ENCODE data around the gene DPEP2.

The DPEP2 gene

DNA sequence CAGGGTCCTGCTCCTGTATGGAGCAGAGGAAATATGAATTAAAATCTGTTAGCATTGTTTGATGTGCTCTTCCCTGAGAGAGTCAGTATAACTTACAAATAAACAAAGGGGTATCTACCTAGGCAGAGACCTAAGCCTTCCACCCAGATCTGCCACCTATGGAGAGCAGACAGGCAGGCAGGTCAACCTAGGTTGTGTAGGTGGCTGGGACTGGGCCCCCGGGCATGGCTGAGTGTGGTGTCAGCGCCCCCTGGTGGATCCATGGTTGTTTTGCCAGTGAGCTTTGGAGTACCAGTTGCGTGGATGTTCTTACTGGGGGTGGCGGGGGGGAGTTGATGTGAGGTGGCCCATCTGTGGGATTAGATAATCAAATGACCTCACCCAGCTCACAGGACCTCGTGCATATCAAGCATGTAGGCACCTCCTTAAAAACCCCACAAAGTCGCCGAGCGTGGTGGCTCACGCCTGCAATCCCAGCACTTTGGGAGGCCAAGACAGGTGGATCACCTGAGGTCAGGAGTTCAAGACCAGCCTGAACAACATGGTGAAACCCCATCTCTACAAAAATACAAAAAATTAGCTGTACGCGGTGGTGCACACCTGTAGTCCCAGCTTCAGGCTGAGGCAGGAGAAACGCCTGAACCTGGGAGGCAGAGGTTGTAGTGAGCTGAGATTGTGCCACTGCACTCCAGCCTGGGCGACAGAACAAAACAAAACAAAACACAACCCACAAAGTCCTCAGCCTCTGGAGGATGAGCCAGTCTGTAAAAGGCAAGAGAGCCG is 41.4 kb upstream of the DPEP2 start:
- Histone ChIP-seq H3K4me1 (ENCODE audit: low read depth, poor library complexity, severe bottlenecking) (peaks cover 4% of the 10 kb centered on the region), H2AFZ (ENCODE audit: low read depth) (no peak overlapping the region), H3K79me2 (ENCODE audit: insufficient read depth, low read depth) (no peaks in the 10 kb centered on the region), H3K36me3 (ENCODE audit: insufficient read depth) (no peaks in the 10 kb centered on the region), H3K4me2 (no peak overlapping the region), H3K27me3 (ENCODE audit: insufficient read depth, low read depth) (no peaks in the 10 kb centered on the region), H3K9ac (no peak overlapping the region), H3K4me3 (IDR thresholded peaks at IDR 0.05; ENCODE audit: insufficient read depth, low read depth, low read length) (no peak overlapping the region), H3K27ac (no peak overlapping the region), H4K20me1 (ENCODE audit: insufficient read depth) (no peaks in the 10 kb centered on the region)
- TF ChIP-seq, protein P1, sequence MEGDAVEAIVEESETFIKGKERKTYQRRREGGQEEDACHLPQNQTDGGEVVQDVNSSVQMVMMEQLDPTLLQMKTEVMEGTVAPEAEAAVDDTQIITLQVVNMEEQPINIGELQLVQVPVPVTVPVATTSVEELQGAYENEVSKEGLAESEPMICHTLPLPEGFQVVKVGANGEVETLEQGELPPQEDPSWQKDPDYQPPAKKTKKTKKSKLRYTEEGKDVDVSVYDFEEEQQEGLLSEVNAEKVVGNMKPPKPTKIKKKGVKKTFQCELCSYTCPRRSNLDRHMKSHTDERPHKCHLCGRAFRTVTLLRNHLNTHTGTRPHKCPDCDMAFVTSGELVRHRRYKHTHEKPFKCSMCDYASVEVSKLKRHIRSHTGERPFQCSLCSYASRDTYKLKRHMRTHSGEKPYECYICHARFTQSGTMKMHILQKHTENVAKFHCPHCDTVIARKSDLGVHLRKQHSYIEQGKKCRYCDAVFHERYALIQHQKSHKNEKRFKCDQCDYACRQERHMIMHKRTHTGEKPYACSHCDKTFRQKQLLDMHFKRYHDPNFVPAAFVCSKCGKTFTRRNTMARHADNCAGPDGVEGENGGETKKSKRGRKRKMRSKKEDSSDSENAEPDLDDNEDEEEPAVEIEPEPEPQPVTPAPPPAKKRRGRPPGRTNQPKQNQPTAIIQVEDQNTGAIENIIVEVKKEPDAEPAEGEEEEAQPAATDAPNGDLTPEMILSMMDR (conservative IDR thresholded peaks at IDR 0.05; ENCODE audit: low read depth, low read length): peak; percentile 95

DNA sequence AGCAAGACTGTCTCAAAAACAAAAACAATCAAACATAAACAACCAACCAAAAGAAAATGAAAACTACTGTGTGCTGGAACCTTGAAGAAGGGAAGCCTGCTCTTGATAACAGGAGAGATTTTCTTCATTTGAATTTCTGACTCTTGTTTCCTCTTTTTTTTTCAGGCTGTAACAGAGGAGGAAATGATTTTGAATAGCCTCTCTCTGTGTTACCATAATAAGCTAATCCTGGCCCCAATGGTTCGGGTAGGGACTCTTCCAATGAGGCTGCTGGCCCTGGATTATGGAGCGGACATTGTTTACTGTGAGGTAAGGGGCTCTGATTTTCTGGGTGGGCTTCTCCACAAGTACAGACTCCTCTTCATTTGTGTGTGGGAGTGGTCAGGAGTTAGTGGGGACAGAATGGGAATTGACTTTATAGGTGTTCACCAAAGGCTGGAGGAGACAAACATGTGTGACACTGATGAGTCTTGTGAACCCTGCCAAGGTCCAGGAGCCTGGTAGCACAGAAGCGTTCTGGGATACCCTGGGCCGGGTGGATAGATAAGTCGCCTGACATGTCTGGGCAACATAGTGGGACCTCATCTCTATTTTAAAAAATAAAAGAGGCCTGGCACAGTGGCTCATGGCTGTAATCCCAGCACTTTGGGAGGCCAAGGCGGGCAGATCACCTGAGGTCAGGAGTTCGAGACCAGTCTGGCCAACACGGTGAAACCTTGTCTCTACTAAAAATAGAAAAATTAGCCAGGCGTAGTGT is 38.7 kb upstream of the DPEP2 start:
- Histone ChIP-seq H3K4me2 (no peak overlapping the region), H3K27ac (no peak overlapping the region), H3K4me3 (IDR thresholded peaks at IDR 0.05; ENCODE audit: insufficient read depth, low read depth, low read length) (no peak overlapping the region)

DNA sequence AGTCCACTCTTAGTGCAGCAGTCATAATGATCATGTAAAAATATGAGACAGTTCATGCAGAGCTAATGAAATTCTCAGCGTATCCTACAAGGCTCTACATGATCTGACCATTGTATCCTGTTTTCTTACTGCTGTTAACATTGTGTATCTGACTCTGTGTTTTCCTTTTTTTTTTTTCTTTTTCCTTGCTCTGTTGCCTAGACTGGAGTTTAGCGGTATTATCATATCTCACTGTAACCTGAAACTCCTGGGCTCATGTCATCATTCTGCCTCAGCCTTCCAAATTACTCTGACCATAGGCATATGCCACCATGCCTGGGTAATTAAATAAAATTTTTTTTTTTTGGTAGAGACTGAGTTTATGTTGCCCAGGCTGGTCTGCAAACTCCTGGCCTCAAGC is 35.9 kb upstream of the DPEP2 start:
- H3K4me1 ChIP-seq (ENCODE audit: low read depth, poor library complexity, severe bottlenecking): peaks cover 2% of the 10 kb centered on the region
- H4K20me1 ChIP-seq (ENCODE audit: insufficient read depth): no peaks in the 10 kb centered on the region
- H3K79me2 ChIP-seq (ENCODE audit: insufficient read depth, low read depth): no peaks in the 10 kb centered on the region
- no peak overlapping the region for H3K27ac ChIP-seq
- no peak overlapping the region for H3K4me2 ChIP-seq
- no peaks in the 10 kb centered on the region for H3K27me3 ChIP-seq (ENCODE audit: insufficient read depth, low read depth)
- no peaks in the 10 kb centered on the region for H3K36me3 ChIP-seq (ENCODE audit: insufficient read depth)
- no peak overlapping the region for H3K9ac ChIP-seq
- TF ChIP-seq, protein P1 (conservative IDR thresholded peaks at IDR 0.05; ENCODE audit: low read depth, low read length): no peak
- no peak overlapping the region for H2AFZ ChIP-seq (ENCODE audit: low read depth)
- no peak overlapping the region for H3K4me3 ChIP-seq (IDR thresholded peaks at IDR 0.05; ENCODE audit: insufficient read depth, low read depth, low read length)

More for the DNA sequence above, 38.7 kb upstream of the DPEP2 start:
- TF ChIP-seq, protein P1 (conservative IDR thresholded peaks at IDR 0.05; ENCODE audit: low read depth, low read length): no peak
- Histone ChIP-seq H3K79me2 (ENCODE audit: insufficient read depth, low read depth) (no peaks in the 10 kb centered on the region), H3K36me3 (ENCODE audit: insufficient read depth) (no peaks in the 10 kb centered on the region), H3K9ac (no peak overlapping the region), H3K27me3 (ENCODE audit: insufficient read depth, low read depth) (no peaks in the 10 kb centered on the region), H3K4me1 (ENCODE audit: low read depth, poor library complexity, severe bottlenecking) (peaks cover 4% of the 10 kb centered on the region), H4K20me1 (ENCODE audit: insufficient read depth) (no peaks in the 10 kb centered on the region), H2AFZ (ENCODE audit: low read depth) (no peak overlapping the region)

DNA sequence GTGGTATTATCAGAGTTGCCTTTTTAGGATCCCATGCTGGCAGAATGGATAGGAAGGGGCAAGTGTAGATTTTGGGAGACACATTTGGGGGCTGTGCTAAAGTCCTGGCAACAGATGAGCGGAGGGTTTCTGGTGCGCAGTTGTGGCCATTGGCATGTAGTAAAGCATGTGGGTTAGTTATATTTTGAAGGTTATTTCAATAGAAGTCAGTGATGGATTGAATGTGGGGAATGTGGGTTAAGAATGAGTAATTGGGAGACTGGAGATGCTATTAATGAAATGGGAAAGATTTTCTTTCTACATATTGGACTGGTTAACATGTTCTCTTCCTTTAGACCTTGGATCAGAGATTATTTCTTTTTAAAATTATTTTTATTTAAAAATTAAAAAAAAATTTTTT is 33.8 kb upstream of the DPEP2 start:
- no peaks in the 10 kb centered on the region for H3K27me3 ChIP-seq (ENCODE audit: insufficient read depth, low read depth)
- no peak overlapping the region for H3K27ac ChIP-seq
- H2AFZ ChIP-seq (ENCODE audit: low read depth): no peak overlapping the region
- H3K4me1 ChIP-seq (ENCODE audit: low read depth, poor library complexity, severe bottlenecking): no peaks in the 10 kb centered on the region
- no peaks in the 10 kb centered on the region for H3K79me2 ChIP-seq (ENCODE audit: insufficient read depth, low read depth)
- no peak overlapping the region for H3K4me2 ChIP-seq
- TF ChIP-seq, protein P1 (conservative IDR thresholded peaks at IDR 0.05; ENCODE audit: low read depth, low read length): no peak
- no peaks in the 10 kb centered on the region; the same call in 1 of the 2 replicates for H3K36me3 ChIP-seq (ENCODE audit: insufficient read depth)
- no peak overlapping the region for H3K4me3 ChIP-seq (IDR thresholded peaks at IDR 0.05; ENCODE audit: insufficient read depth, low read depth, low read length)
- H3K9ac ChIP-seq: no peak overlapping the region
- H4K20me1 ChIP-seq (ENCODE audit: insufficient read depth): no peaks in the 10 kb centered on the region
